D721Med (cell line): ENCODE results near the gene LDLRAD4.

Source experiments
- DNase-seq: peaks from one replicate; pipeline ENCODE4 v3.0.0; 2011; ENCODE audit warnings: low spot score; ENCODE audit not compliant: insufficient read length
- FAIRE-seq: peaks from 2 replicates; lab custom pipeline; 2011; peaks lifted over from hg19 to GRCh38; lab: Jason Lieb, UNC
- CTCF ChIP-seq: IDR thresholded peaks from 2 replicates; pipeline ENCODE4 v1.5.1; 2012; ENCODE audit warnings: mild to moderate bottlenecking, control low read depth; ENCODE audit not compliant: insufficient read depth; ENCODE audit errors: missing control alignments

LDLRAD4 gene

DNA sequence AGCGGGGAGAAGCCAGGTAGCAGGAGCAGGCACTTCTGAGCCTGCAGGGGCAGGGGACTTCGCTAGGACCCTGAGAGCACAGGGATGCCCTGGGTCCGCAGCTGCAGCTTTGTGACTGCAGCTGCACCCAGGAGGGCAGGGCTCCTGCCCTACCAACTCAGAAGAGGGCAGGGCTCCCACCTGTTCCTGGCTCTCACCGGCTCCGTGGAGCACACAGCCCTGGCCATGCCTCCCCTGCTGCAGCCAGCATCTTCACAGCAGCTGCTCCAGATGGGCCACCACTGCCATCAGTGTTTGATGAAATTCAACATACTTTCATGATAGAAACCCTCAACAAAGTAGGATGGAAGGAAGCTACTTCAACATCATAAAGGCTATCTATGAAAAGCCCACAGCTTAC is 415.1 kb downstream of the LDLRAD4 start:
- DNase-seq (no peak), FAIRE-seq (no peak)
- no peak for TF ChIP-seq CTCF

- DNase-seq (no peak), FAIRE-seq (no peak)
- TF ChIP-seq CTCF: no peak
Observed at GRCh38 chr18:13635046-13635445, 416.5 kb downstream of the LDLRAD4 start.

DNA sequence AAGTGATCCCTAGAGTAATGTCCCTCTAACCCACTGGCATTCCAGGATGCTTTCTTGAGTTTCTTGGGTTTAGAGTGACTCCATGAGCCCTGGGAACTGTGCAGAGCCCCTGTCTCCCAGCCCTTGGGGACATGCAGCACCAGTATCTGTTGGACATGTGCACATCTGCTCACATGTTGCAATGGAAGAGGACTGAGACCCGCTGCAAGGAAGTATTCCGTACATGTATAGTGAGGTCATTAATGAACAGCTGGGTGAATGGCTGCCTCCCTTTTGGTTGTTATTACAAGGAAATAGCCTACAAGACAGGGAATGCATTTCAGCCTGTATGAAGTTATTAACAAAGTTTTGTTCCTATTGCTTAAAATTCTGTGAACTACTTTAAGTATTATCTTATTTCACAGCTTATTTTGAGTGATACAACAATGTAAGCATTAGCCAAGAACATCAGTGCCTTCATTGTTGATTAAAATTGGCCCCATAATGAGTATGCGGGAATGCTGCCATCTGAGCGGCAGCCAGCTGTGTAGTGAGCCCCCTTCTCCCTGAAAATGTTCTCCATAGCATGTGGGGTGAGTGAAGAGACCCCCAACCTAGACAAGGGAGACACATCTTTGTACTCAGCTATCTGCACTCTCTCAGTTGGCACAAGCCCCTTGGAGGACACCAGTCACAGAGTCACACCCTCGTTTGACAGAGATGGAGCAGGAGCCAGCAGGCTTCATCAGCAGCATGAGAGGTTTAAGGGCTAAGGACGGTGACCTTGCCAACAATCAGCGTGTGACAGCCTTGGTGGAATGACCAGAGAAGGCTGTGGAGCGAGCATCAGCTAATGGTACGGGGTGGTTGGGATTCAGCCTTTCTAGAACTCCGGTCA is 420.4 kb downstream of the LDLRAD4 start:
- DNase-seq: no peak
- TF ChIP-seq CTCF: no peak
- no peak for FAIRE-seq

DNA sequence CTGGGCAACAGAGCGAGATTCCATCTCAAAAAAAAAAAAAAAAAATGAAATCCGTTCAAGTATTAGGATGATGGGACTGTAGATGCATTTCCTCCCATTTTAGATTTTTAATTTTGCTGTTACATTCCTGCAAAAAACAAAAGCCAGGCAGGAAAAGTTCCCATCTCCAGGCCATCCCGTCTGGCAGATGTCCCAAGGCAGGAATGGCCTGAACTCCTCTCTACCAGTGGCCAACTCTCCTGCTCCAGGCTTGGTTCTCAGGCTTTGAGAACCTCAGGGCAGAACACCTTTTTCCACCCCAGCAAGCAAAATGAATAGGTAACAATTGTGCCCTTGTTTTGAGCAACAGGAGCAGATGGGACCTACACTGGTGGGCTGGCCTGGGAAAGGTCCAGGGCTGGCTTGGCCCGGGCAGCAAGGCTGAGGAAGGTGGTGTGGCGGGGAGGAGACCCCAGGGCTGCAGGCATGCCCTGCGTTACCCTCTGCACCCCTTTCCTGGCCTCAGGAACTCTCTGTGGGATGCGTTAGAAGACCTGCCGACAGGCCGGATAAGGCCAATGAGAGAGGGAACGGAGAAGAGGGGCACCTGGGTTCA is 421.8 kb downstream of the LDLRAD4 start:
- FAIRE-seq (no peak), DNase-seq (no peak)
- TF ChIP-seq CTCF: no peak

- FAIRE-seq: no peak
- DNase-seq: no peak
- TF ChIP-seq CTCF: no peak
Observed at GRCh38 chr18:13641551-13642439, 423.2 kb downstream of the LDLRAD4 start.

- TF ChIP-seq CTCF: no peak
- FAIRE-seq: no peak
- no peak for DNase-seq
Observed at GRCh38 chr18:13642440-13642827, 423.9 kb downstream of the LDLRAD4 start.
